Superior temporal gyrus (tissue), 1 donor: Measurements from ENCODE around the gene GKN2.

Experiments
- DNase-seq: peaks from one replicate; pipeline ENCODE4 v3.0.0-alpha.2; 2016; ENCODE audit errors: extremely low spot score

The GKN2 gene

GRCh38 chr2:68952887-68953521 lies at the start of gene GKN2:
Gene GKN2 (minus strand): TSS chr2:68952893. CDS start chr2:68952861, 32 bp downstream.
- DNase-seq = no peak

- no peak for DNase-seq
Measured at GRCh38 chr2:69001879-69002278, 49.2 kb upstream of the GKN2 start.

DNA sequence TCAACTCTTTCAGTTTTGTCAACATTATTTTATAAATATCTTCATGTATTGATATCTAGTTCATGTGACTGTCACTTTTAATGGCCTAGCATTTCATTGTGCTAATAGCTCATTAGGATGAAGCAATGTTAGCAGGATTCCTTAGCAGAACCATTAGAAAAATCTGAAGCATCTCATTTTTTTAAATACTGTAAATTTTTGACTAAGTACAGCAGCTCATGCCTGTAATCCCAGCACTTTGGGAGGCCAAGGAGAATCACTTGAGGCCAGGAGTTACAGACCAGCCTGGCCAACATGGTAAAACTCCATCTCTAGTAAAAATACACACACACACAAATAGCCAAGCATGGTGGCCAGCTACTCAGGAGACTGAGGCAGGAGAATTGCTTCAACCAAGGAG lies 44.7 kb upstream of the GKN2 start:
- DNase-seq = no peak

- no peak for DNase-seq
Measured at GRCh38 chr2:68995916-68996315, 43.2 kb upstream of the GKN2 start.

- no peak for DNase-seq
Measured at GRCh38 chr2:68994864-68995263, 42.2 kb upstream of the GKN2 start.

- DNase-seq = no peak
Measured at GRCh38 chr2:68993660-68994059, 41.0 kb upstream of the GKN2 start.

GRCh38 chr2:68992933-68993332 lies 40.2 kb upstream of the GKN2 start:
- no peak for DNase-seq

- no peak for DNase-seq
Measured at GRCh38 chr2:68992341-68992740, 39.6 kb upstream of the GKN2 start.

DNA sequence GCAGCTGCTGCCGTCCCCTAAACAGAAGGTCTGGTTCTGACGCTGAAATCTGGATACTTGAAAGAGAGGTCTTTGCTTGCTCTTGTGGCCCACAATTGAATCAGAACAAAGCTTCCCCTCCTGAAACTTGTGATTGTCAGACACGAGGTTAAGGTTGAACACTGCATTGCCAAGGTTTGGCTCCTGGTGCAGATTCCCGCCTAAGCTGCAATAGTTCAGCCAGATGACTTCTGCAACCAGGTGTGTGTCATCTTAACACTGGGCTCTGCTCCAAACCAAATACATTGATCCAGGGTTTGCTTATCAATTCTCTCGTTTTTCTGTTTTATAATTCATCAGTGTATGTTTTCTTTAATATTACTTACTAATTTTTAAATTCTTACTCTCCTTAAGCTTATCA lies 36.3 kb upstream of the GKN2 start:
- no peak for DNase-seq

GRCh38 chr2:68987021-68987503 lies 34.4 kb upstream of the GKN2 start:
- DNase-seq = no peak

GRCh38 chr2:68980956-68981355 lies 28.3 kb upstream of the GKN2 start:
- DNase-seq = no peak

DNA sequence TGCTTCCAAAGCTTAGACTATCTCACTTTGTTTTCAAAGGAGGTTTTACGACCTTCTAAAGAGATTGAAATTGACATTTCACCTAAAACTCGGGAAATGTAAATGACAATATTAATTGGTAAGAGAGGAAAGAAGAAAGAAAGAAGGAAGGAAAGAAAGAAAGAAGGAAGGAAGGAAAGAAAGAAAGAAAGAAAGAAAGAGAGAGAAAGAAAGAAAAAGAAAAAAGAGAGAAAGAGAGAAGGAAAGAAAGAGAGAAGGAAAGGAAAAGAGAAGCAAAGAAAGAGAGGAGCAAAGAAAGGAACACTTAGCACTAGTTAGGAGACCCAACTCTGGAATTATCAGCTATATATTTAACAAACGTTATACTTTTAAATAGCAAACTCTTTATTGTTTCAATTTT lies 25.4 kb upstream of the GKN2 start:
- no peak for DNase-seq

DNA sequence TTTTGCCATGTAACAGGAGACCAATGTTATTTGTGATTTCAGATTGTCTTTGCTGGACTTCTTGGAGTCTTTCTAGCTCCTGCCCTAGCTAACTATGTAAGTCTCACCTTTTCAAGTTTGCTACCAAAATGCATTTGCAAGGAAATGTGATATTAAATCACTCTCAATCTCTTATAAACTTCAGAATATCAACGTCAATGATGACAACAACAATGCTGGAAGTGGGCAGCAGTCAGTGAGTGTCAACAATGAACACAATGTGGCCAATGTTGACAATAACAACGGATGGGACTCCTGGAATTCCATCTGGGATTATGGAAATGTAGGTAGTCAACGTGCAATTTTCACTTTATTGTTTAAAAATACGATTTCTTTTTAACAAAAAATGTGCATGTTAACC lies 24.8 kb upstream of the GKN2 start:
- no peak for DNase-seq

DNA sequence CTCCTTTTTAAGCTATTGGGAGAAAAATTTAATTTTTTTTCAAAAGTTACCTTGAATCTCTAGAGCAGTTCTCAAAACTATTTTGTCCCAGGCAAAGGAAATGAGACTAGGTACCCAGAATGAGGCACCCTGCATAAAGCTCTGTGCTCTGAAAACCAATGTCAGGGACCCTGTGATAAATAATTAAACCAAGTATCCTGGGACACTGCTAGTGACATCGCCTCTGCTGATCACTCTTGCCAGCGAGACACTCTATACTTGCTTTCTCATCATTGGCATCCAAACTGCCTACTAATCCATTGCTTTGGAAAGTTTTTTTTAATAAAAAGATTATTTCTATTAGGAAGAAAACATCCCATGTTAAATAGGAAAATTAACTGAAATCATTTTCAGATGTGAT lies 23.2 kb upstream of the GKN2 start:
- DNase-seq = no peak

DNA sequence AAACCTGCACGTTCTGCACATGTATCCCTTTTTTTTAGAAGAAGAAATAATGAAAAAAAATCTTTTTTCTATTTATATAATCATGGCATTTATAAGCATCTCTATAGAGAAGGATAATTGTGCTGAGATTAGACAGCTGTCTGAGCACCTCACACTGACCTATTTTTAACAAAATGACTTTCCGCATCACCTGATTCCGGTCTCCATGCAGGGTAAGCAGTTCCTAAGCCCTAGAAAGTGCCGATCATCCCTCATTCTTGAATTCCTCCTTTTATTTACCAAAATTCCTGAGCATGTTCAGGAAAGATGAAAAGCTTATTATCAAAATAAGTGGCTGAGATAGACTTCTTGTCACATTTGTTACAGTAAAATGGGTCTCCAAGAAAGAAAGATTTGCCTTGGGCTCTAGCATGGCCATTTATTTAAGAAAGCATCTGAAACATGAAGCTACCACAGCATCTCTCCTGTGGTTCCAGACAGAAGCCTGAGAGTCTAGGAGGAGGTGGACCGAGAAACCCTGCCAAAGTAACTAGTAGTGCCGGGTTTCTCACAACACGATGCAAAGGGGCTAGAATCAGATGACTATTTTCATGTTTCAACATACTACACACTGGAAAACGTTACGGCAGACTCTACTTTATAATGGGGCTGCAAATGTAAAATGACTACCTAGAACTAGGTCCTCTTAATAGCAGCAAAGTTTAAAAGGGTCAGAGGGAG lies 22.4 kb upstream of the GKN2 start:
- DNase-seq = no peak

DNA sequence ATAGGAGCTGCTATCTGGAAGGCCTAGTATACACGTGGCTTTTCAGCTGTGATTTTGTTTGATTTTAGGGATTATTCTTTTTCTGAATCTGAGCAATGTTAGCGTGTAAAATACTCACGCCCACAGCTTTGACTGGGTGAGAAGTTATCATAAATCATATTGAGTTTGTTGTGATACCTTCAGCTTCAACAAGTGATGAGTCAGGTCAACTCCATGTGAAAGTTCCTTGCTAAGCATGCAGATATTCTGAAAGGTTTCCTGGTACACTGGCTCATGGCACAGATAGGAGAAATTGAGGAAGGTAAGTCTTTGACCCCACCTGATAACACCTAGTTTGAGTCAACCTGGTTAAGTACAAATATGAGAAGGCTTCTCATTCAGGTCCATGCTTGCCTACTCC lies 21.6 kb upstream of the GKN2 start, which contains the start of gene GKN1:
Gene GKN1, plus strand, starts transcription at position 386 of the 400 bp plus-strand sequence. CDS start 42 bp downstream, outside the sequence.
- DNase-seq = no peak

DNA sequence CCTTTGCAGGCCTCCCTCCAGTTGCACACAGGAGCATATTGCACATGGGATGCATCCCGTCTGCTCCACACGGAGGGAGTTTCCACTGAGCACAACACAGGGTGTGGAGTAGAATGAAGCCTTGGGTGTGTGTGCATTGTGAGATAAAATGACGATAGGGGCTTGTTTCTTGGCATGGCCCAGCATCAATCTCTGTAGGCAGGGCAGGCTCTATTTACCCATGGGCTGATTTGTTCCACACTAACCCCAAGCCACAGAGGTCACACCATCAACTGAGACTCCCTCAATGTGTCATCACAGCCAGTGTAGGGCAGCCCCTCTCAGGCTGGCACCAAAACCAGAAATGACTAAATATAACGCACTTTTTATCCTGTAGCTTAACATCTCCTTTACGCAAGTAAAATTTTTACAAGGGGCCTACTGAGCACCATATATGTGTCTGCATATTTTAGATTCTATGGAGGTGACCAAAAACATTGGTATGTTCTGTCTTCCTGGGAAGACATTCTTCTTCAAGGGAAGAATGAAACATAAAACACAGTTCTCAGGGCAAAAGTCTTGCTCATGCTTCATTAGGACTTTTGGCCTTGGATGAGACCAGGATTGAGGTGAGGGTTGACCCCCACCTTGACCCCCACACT lies 19.0 kb upstream of the GKN2 start:
- DNase-seq = no peak

DNA sequence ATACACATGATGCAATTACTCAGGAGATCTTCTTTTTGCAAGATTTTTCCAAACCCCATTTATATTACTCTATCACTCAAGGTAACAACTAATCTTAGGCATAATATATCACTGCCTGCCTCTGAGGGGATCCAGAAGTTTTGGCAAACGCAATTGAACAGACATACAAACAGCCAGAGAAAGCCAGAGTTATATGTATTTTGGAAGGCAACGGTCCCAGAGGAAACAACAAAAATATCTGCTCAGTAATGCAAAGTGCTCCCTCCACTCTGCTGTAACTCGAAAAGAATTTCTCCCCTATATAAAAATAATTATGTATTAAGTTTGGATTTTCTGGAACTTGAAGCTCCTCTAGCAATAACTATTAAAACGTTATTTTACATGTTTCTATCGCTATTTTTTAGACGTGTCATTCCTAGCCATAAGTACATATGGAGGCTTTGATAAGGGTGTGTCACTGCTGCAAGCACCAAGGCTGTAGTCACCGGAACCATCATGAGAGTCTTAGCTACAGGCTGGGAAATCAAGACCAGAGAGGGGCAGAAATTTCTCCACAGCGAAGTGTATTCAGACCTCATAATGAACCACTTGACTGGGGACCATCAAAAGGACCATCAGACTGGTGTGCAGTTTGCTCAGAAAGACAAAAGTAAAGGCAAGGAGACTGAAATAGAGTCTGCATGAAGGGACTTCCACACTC lies 18.0 kb upstream of the GKN2 start:
- DNase-seq = no peak

DNA sequence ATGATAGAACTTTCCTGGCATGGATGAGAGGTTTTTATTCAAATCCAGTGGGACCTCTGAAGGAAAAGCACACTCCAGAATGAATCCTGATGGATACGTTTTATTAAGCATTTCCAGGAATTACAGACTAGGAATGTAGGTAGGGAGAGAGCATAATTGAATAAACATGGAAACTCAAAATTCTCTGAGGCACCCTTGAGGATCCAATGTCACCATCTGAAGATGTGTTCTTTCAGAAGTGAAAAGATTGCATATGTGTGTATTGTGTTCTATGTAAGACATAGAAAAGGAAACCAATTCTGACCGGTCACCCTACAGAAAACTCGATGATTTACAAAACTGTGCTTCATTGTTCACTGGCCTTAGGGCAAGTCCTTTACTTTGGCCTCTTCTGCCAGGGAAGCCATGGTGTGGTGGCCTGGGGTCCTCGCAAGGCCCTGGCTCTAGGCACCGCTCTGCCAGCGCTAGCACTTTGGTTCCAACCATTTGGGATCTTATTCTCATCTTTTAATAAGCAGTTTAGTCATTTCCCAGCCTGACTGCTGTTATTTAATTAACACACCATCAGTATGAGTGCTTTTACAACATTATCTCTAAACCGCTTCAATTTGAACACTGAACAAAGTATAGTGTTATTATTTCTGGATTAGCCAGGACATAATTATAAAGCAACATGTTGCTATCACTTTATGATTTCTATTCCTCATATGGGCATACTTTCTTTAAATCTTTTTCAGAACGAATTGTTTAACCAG lies 17.2 kb upstream of the GKN2 start:
- DNase-seq = no peak

GRCh38 chr2:68968221-68968620 lies 15.5 kb upstream of the GKN2 start:
- no peak for DNase-seq

- DNase-seq = no peak
Measured at GRCh38 chr2:68964282-68964681, 11.6 kb upstream of the GKN2 start.

- DNase-seq = no peak
Measured at GRCh38 chr2:68961380-68961779, 8.7 kb upstream of the GKN2 start.
